ENCODE measurements around the gene CRABP2. TPM values are rescaled to one million over a fixed set of nuclear protein-coding genes. Genes with fewer than 3 reads are reported as not detected.
A peak's percentile ranks its signal among the peaks of the same experiment; 100 is the strongest.

CRABP2 gene
- total RNA-seq, 3 donors from 2014 or later: 4.2 to 61.6 (median 28.2) TPM

GRCh38 chr1:156712626-156713025, 7.2 kb upstream of the CRABP2 start:
- no peaks in the 10 kb centered on the region for H3K27me3 ChIP-seq
- peak overlapping the region; percentile 60 to 94 for H3K27ac ChIP-seq
- no peaks in the 10 kb centered on the region for H3K36me3 ChIP-seq
- intact Hi-C loops (cut with DNase I; ENCODE audit: low total_unique reads): no loop called here
- TF ChIP-seq POLR2A (IDR thresholded peaks at IDR 0.05) (no peak), CTCF (IDR thresholded peaks at IDR 0.05) (no peak), POLR2AphosphoS5 (IDR thresholded peaks at IDR 0.05) (no peak)
- no peak overlapping the region for H3K4me3 ChIP-seq
- H3K9me3 ChIP-seq: no peaks in the 10 kb centered on the region
- no peak for DNase-seq (ENCODE audit: low spot score in 2 of 2)
- peaks cover 24 to 47% of the 10 kb centered on the region in 2 donors for H3K4me1 ChIP-seq

GRCh38 chr1:156711011-156711817, 5.8 kb upstream of the CRABP2 start:
- Histone ChIP-seq H3K36me3 (no peaks in the 10 kb centered on the region), H3K9me3 (no peaks in the 10 kb centered on the region), H3K4me1 (peaks cover 32 to 59% of the 10 kb centered on the region in 2 donors), H3K27me3 (no peaks in the 10 kb centered on the region), H3K4me3 (no peak overlapping the region), H3K27ac (peak overlapping the region; percentile 92 to 94)
- TF ChIP-seq POLR2AphosphoS5 (IDR thresholded peaks at IDR 0.05): no peak
- no peak for TF ChIP-seq CTCF (IDR thresholded peaks at IDR 0.05)
- no peak for TF ChIP-seq POLR2A (IDR thresholded peaks at IDR 0.05)
- intact Hi-C loops (cut with DNase I; ENCODE audit: low total_unique reads): no loop called here
- no peak for DNase-seq (ENCODE audit: low spot score in 2 of 2)

GRCh38 chr1:156709757-156710489, 4.5 kb upstream of the CRABP2 start:
- H3K27ac ChIP-seq: peak overlapping the region; percentile 92 to 94
- no peaks in the 10 kb centered on the region for H3K27me3 ChIP-seq
- no peaks in the 10 kb centered on the region for H3K9me3 ChIP-seq
- no peak for TF ChIP-seq CTCF (IDR thresholded peaks at IDR 0.05)
- TF ChIP-seq POLR2AphosphoS5 (IDR thresholded peaks at IDR 0.05): peak in 1 of 3 donors; percentile 51
- no peaks in the 10 kb centered on the region for H3K36me3 ChIP-seq
- intact Hi-C loops (cut with DNase I; ENCODE audit: low total_unique reads): no loop called here
- DNase-seq (ENCODE audit: low spot score in 2 of 2): peak; percentile 80 to 87
- H3K4me3 ChIP-seq: no peak overlapping the region
- peaks cover 40 to 59% of the 10 kb centered on the region in 2 donors for H3K4me1 ChIP-seq

GRCh38 chr1:156709031-156709430, 3.6 kb upstream of the CRABP2 start:
- no peaks in the 10 kb centered on the region for H3K36me3 ChIP-seq
- no peaks in the 10 kb centered on the region for H3K27me3 ChIP-seq
- peak overlapping the region; percentile 92 to 94 for H3K27ac ChIP-seq
- H3K4me3 ChIP-seq: no peak overlapping the region
- TF ChIP-seq CTCF (IDR thresholded peaks at IDR 0.05) (no peak), POLR2A (IDR thresholded peaks at IDR 0.05) (no peak), POLR2AphosphoS5 (IDR thresholded peaks at IDR 0.05) (no peak)
- peaks cover 47 to 62% of the 10 kb centered on the region in 2 donors for H3K4me1 ChIP-seq
- DNase-seq (ENCODE audit: low spot score in 2 of 2): no peak
- intact Hi-C loops (cut with DNase I; ENCODE audit: low total_unique reads): no loop called here
- H3K9me3 ChIP-seq: no peaks in the 10 kb centered on the region

- no peak for TF ChIP-seq POLR2AphosphoS5 (IDR thresholded peaks at IDR 0.05)
- no peak for TF ChIP-seq CTCF (IDR thresholded peaks at IDR 0.05)
- no peak for TF ChIP-seq POLR2A (IDR thresholded peaks at IDR 0.05)
These were observed 2.9 kb upstream of the CRABP2 start for GRCh38 chr1:156708218-156708661.

More at GRCh38 chr1:156708218-156708661, 2.9 kb upstream of the CRABP2 start:
- peak overlapping the region; percentile 92 to 94 for H3K27ac ChIP-seq
- no peaks in the 10 kb centered on the region for H3K9me3 ChIP-seq
- peaks cover 54 to 70% of the 10 kb centered on the region in 2 donors for H3K4me1 ChIP-seq
- no peak for DNase-seq (ENCODE audit: low spot score in 2 of 2)
- no peaks in the 10 kb centered on the region for H3K27me3 ChIP-seq
- intact Hi-C loops (cut with DNase I; ENCODE audit: low total_unique reads): no loop called here
- no peaks in the 10 kb centered on the region for H3K36me3 ChIP-seq
- no peak overlapping the region for H3K4me3 ChIP-seq
